HG02885 (cell line): ENCODE measurements around the gene BMP8A.
"Not testable (repeated sequence)": the region's sequence is repeated elsewhere in the genome, so short reads cannot be mapped to it uniquely, and the experiment has no call there.

Experiments
- ATAC-seq: cut with Tn5 transposase; IDR thresholded peaks from one replicate; pipeline ENCODE4 v1.9.1; 2021; ENCODE audit warnings: mild to moderate bottlenecking; ENCODE audit not compliant: unreplicated experiment, poor library complexity

The BMP8A gene

GRCh38 chr1:39524591-39525365, 33.3 kb downstream of the BMP8A start:
- no peak for ATAC-seq

GRCh38 chr1:39525366-39526165, 34.1 kb downstream of the BMP8A start:
- peak; percentile 84 for ATAC-seq

- no peak for ATAC-seq
Observed at GRCh38 chr1:39526466-39527189, 35.2 kb downstream of the BMP8A start.

- not testable (repeated sequence) for ATAC-seq
Observed at GRCh38 chr1:39527190-39527579, 35.7 kb downstream of the BMP8A start.

- ATAC-seq, result no peak
Observed at GRCh38 chr1:39528082-39528481, 36.6 kb downstream of the BMP8A start.

- no peak for ATAC-seq
Observed at GRCh38 chr1:39529901-39530535, 38.6 kb downstream of the BMP8A start.

GRCh38 chr1:39531526-39531925, 40.1 kb downstream of the BMP8A start:
- no peak for ATAC-seq

- no peak for ATAC-seq
Observed at GRCh38 chr1:39533442-39533841, 42.0 kb downstream of the BMP8A start.

- no peak for ATAC-seq
Observed at GRCh38 chr1:39538531-39539251, 47.3 kb downstream of the BMP8A start.

- no peak for ATAC-seq
Observed at GRCh38 chr1:39539252-39539790, 47.9 kb downstream of the BMP8A start.

GRCh38 chr1:39540504-39541031, 49.1 kb downstream of the BMP8A start:
- no peak for ATAC-seq

GRCh38 chr1:39542924-39543323, 51.5 kb downstream of the BMP8A start:
- no peak for ATAC-seq

- no peak for ATAC-seq
Observed at GRCh38 chr1:39544327-39544726, 52.9 kb downstream of the BMP8A start.

GRCh38 chr1:39545531-39545930, 54.1 kb downstream of the BMP8A start:
- no peak for ATAC-seq

GRCh38 chr1:39554277-39554676, 62.8 kb downstream of the BMP8A start:
- ATAC-seq, result no peak

GRCh38 chr1:39561279-39561678, 69.8 kb downstream of the BMP8A start:
- no peak for ATAC-seq

- no peak for ATAC-seq
Observed at GRCh38 chr1:39562886-39563285, 71.5 kb downstream of the BMP8A start.

GRCh38 chr1:39563669-39564068, 72.2 kb downstream of the BMP8A start:
- no peak for ATAC-seq

GRCh38 chr1:39564340-39564739, 72.9 kb downstream of the BMP8A start:
- no peak for ATAC-seq
